Measurements from ENCODE around the gene GSTA1.

GRCh38 chr6:52779237-52779636, 24.4 kb downstream of the GSTA1 start:
- TF ChIP-seq CTCF (IDR thresholded peaks at IDR 0.05) (no peak), POLR2A (IDR thresholded peaks at IDR 0.05) (no peak)
